Measurements from ENCODE around the gene DEDD2. TPM values are rescaled to one million over a fixed set of nuclear protein-coding genes. Genes with fewer than 3 reads are reported as not detected.

The DEDD2 gene
- total and polyA plus RNA-seq, 5 experiments from 2014 or later = 56.5 to 149 (median 117) TPM

GRCh38 chr19:42170715-42171114, 46.8 kb downstream of the DEDD2 start:
- no peaks in the 10 kb centered on the region for H3K36me3 Mint-ChIP-seq
- H3K4me1 Mint-ChIP-seq = peaks cover under 1 to 8% (median 4%) of the 10 kb centered on the region in 4 donors
- peaks cover 6 to 17% (median 12%) of the 10 kb centered on the region in 5 donors for H3K27me3 Mint-ChIP-seq
- no peaks in the 10 kb centered on the region for H3K9me3 Mint-ChIP-seq
- no peak overlapping the region for H3K4me3 Mint-ChIP-seq
- POLR2A ChIA-PET = no interaction called here
- ATAC-seq (no peak), DNase-seq (no peak)
- H3K27ac Mint-ChIP-seq = no peak overlapping the region

DNA sequence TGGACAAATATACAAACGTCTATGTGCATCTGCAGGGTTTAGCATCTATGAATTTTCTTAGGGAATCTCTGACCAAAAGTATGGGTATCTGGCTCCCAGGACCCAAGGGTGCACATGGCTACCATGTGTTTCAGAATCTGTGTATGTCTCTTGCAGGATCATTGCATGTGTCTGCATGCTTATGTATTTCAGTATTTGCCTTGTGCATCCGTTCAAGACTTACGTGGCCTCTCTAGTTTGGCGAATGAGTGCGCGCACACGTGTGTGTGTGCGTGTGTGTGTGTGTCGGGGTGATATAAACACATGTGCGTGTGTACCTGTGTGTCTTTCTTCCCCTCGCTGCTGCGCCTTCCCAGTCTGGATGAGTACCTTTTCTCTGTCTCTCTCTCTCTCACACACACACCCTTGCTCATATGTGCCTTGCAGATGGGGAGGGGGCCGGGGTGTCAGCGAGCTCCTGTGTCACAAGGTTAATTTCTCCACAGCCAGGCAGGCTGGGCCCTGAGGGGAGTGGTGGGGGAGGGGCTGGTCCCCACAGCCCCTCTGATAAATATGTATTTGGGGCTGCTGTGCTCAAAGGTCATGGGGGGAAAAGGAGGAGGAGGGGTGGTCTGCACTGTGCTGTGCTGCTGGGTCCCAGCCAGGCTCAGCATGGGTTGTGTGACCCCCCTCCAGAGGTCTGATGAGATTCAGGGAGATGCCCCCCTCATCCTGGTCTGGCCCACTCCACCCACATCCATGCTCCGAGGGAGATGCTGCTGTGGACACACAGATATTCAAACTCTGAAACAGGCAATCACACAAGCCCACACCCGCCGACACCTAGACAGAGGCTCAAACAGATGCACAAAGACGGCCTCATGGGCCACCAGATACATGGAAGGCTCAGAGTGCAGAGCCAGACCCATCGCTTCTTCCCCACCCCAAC, 47.7 kb downstream of the DEDD2 start:
- ATAC-seq (no peak), DNase-seq (no peak)
- Mint-ChIP-seq H3K27ac (no peak overlapping the region), H3K4me3 (no peak overlapping the region), H3K4me1 (peaks cover 0 to 2% (median 0%) of the 10 kb centered on the region in 4 donors), H3K36me3 (no peaks in the 10 kb centered on the region), H3K27me3 (peaks cover 0 to 10% (median 3%) of the 10 kb centered on the region in 5 donors), H3K9me3 (no peaks in the 10 kb centered on the region)
- POLR2A ChIA-PET = no interaction called here

DNA sequence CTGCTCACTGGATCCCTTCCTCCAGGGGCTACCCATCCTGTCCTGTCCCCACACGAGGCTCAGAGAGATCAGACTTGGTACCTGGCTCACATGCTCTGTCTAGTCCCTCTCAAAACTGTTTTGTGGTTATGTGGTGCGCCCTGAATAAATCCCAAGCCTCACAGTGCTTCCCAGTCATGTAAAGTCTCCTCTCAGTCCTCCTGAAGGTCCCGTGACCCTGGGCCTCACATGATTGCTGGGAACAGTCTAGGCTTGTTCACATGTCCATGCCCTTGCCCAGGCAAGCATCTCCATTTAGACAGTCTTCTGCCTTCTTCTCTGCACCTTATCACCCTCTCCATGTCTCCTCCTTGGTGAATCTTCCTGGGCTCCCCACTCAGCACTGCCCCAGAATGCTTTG, 49.3 kb downstream of the DEDD2 start:
- H3K27ac Mint-ChIP-seq = no peak overlapping the region
- H3K4me3 Mint-ChIP-seq = no peak overlapping the region
- DNase-seq (no peak), ATAC-seq (no peak)
- no peaks in the 10 kb centered on the region for H3K27me3 Mint-ChIP-seq
- H3K9me3 Mint-ChIP-seq = no peaks in the 10 kb centered on the region
- H3K36me3 Mint-ChIP-seq = no peaks in the 10 kb centered on the region
- peaks cover 0 to 2% (median 0%) of the 10 kb centered on the region in 4 donors for H3K4me1 Mint-ChIP-seq
- POLR2A ChIA-PET = no interaction called here

GRCh38 chr19:42166316-42166715, 51.2 kb downstream of the DEDD2 start:
- H3K27me3 Mint-ChIP-seq = peaks cover 0 to 5% (median 0%) of the 10 kb centered on the region in 5 donors
- ATAC-seq = no peak
- H3K4me1 Mint-ChIP-seq = peaks cover 0 to 3% (median 0%) of the 10 kb centered on the region in 4 donors
- no peaks in the 10 kb centered on the region for H3K36me3 Mint-ChIP-seq
- POLR2A ChIA-PET = no interaction called here
- H3K9me3 Mint-ChIP-seq = no peaks in the 10 kb centered on the region
- H3K27ac Mint-ChIP-seq = no peak overlapping the region
- no peak overlapping the region for H3K4me3 Mint-ChIP-seq
- no peak for DNase-seq

DNA sequence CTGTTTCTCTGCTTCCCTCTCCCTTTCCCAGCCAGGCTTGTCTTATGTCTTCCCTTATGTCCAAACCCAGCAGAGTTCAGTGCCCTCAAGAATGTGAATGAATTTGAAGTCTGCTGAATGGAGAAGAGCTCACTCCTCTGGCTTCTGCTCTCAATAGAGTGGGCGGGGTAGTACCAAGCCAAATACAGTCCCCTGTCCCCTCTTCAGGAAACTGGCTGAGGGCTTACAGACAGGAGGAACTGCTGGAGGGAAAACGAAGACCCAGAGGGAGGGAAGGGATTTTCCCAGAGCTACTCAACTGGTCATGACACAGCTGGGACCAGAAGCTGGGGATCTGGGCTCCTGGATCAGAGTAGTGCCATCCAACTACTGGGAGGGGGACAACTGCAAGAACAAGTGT, 52.3 kb downstream of the DEDD2 start:
- H3K9me3 Mint-ChIP-seq = no peaks in the 10 kb centered on the region
- POLR2A ChIA-PET = no interaction called here
- no peaks in the 10 kb centered on the region for H3K36me3 Mint-ChIP-seq
- no peak overlapping the region for H3K4me3 Mint-ChIP-seq
- peak overlapping the region in 1 of 10 donors; percentile 4 for H3K27ac Mint-ChIP-seq
- H3K27me3 Mint-ChIP-seq = peaks cover 0 to 11% (median 5%) of the 10 kb centered on the region in 5 donors
- DNase-seq (no peak), ATAC-seq (no peak)
- peaks cover 0 to 5% (median 2%) of the 10 kb centered on the region in 4 donors for H3K4me1 Mint-ChIP-seq

DNA sequence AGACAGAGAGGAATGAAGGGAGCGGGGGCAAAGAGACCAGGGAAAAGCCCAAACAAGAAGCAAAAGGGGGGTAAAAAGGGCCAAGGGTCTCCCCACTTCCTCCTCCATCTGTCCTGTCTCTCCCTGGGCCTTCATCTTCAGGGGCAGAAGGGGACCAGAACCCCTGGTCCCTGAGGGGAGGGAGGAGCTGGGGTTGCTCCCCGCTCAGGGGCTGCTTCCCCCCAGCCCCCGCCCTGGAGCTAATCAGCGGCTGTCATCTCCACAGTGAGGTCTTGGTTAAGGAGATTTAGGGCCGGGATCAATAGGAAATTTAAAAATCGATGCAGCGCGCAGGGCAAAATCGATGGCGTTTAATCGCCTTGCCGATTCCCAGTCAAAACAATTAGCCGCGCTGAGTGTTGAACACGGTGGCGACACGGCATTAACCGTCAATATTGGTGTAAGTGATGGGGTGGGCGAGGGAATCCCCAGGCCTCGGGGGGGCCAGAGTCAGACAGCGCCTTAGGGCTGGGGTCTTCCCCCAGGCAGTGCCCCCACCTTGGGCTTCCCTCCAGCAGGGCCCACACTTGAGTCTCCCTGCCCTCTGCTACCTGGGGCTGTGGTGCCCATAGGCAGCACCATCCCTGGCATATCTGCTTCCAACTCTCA, 55.7 kb downstream of the DEDD2 start:
- POLR2A ChIA-PET = no interaction called here
- ATAC-seq (no peak), DNase-seq (peak in 1 of 10 donors; percentile 7)
- H3K36me3 Mint-ChIP-seq = peaks cover 0 to 6% (median 0%) of the 10 kb centered on the region in 3 donors
- peaks cover 0 to 13% (median 3%) of the 10 kb centered on the region in 4 donors for H3K4me1 Mint-ChIP-seq
- H3K9me3 Mint-ChIP-seq = no peaks in the 10 kb centered on the region
- H3K27me3 Mint-ChIP-seq = peaks cover 0 to 11% (median 5%) of the 10 kb centered on the region in 5 donors
- H3K27ac Mint-ChIP-seq = no peak overlapping the region
- H3K4me3 Mint-ChIP-seq = no peak overlapping the region

- peak overlapping the region in 1 of 10 donors; percentile 59 for H3K27ac Mint-ChIP-seq
- POLR2A ChIA-PET = no interaction called here
- DNase-seq (peak in 1 of 10 donors; percentile 23), ATAC-seq (no peak)
- peaks cover 7 to 22% (median 10%) of the 10 kb centered on the region in 4 donors for H3K4me1 Mint-ChIP-seq
- H3K9me3 Mint-ChIP-seq = no peaks in the 10 kb centered on the region
- peaks cover 0 to 11% (median 0%) of the 10 kb centered on the region in 3 donors for H3K36me3 Mint-ChIP-seq
- peak overlapping the region in 1 of 10 donors; percentile 66 for H3K4me3 Mint-ChIP-seq
- H3K27me3 Mint-ChIP-seq = peaks cover 0 to 11% (median 5%) of the 10 kb centered on the region in 5 donors
Measured at GRCh38 chr19:42159942-42160341, 57.5 kb downstream of the DEDD2 start.

- POLR2A ChIA-PET = no interaction called here
- DNase-seq (peak in 1 of 10 donors; percentile 8), ATAC-seq (no peak)
- peaks cover 0 to 13% (median 5%) of the 10 kb centered on the region in 5 donors for H3K27me3 Mint-ChIP-seq
- no peak overlapping the region for H3K27ac Mint-ChIP-seq
- H3K4me3 Mint-ChIP-seq = no peak overlapping the region
- H3K36me3 Mint-ChIP-seq = peaks cover 0 to 11% (median 0%) of the 10 kb centered on the region in 3 donors
- H3K4me1 Mint-ChIP-seq = peaks cover 13 to 31% (median 19%) of the 10 kb centered on the region in 4 donors
- no peaks in the 10 kb centered on the region for H3K9me3 Mint-ChIP-seq
Measured at GRCh38 chr19:42158926-42159325, 58.6 kb downstream of the DEDD2 start.

- H3K27ac Mint-ChIP-seq = no peak overlapping the region
- H3K36me3 Mint-ChIP-seq = peaks cover 0 to 11% (median 0%) of the 10 kb centered on the region in 3 donors
- H3K4me3 Mint-ChIP-seq = no peak overlapping the region
- ATAC-seq = no peak
- peak in 1 of 10 donors; percentile 51 for DNase-seq
- H3K4me1 Mint-ChIP-seq = peaks cover 16 to 34% (median 21%) of the 10 kb centered on the region in 4 donors
- POLR2A ChIA-PET = interaction anchor here (0.6 to 1.0 kb wide), 2 partner anchors 16 to 854 kb away, joined by 3 read pairs; no protein-coding TSS in a partner anchor
- H3K9me3 Mint-ChIP-seq = no peaks in the 10 kb centered on the region
- H3K27me3 Mint-ChIP-seq = peaks cover 0 to 13% (median 5%) of the 10 kb centered on the region in 5 donors
Measured at GRCh38 chr19:42156571-42156970, 60.9 kb downstream of the DEDD2 start.

GRCh38 chr19:42155796-42156195, 61.7 kb downstream of the DEDD2 start:
- no peak for ATAC-seq
- H3K27ac Mint-ChIP-seq = peak overlapping the region in 2 of 10 donors; percentile 7 to 18
- H3K4me1 Mint-ChIP-seq = peaks cover 13 to 33% (median 21%) of the 10 kb centered on the region in 4 donors
- H3K9me3 Mint-ChIP-seq = no peaks in the 10 kb centered on the region
- peaks cover 0 to 11% (median 0%) of the 10 kb centered on the region in 3 donors for H3K36me3 Mint-ChIP-seq
- POLR2A ChIA-PET = interaction anchor here (1.0 kb wide), 1 partner anchor 16 kb away, joined by 3 read pairs; no protein-coding TSS in a partner anchor
- DNase-seq = peak in 1 of 10 donors; percentile 22
- H3K27me3 Mint-ChIP-seq = peaks cover 0 to 6% (median under 1%) of the 10 kb centered on the region in 5 donors
- no peak overlapping the region for H3K4me3 Mint-ChIP-seq

- Mint-ChIP-seq H3K27ac (peak overlapping the region in 8 of 10 donors; percentile 1 to 78 (median 28)), H3K36me3 (peaks cover 0 to 9% (median 0%) of the 10 kb centered on the region in 3 donors), H3K4me1 (peaks cover 13 to 25% (median 22%) of the 10 kb centered on the region in 4 donors), H3K9me3 (peaks cover 0 to 2% (median 0%) of the 10 kb centered on the region in 9 donors), H3K27me3 (peaks cover 0 to 4% (median 0%) of the 10 kb centered on the region in 5 donors), H3K4me3 (peak overlapping the region in 9 of 10 donors; percentile 5 to 65 (median 43))
- peak in 1 of 10 donors; percentile 51 for DNase-seq
- ATAC-seq = peak; percentile 48 to 53
- POLR2A ChIA-PET = no interaction called here
Measured at GRCh38 chr19:42154471-42155323, 62.8 kb downstream of the DEDD2 start.
